GM19099 (cell line): ENCODE measurements around the gene RPS6KA2.

Source experiments
- POLR2A ChIP-seq: IDR thresholded peaks from 3 replicates; pipeline ENCODE4 v1.6.1; 2011; ENCODE audit warnings: low read depth; ENCODE audit not compliant: insufficient read length; ENCODE audit errors: extremely low read depth

Gene RPS6KA2

DNA sequence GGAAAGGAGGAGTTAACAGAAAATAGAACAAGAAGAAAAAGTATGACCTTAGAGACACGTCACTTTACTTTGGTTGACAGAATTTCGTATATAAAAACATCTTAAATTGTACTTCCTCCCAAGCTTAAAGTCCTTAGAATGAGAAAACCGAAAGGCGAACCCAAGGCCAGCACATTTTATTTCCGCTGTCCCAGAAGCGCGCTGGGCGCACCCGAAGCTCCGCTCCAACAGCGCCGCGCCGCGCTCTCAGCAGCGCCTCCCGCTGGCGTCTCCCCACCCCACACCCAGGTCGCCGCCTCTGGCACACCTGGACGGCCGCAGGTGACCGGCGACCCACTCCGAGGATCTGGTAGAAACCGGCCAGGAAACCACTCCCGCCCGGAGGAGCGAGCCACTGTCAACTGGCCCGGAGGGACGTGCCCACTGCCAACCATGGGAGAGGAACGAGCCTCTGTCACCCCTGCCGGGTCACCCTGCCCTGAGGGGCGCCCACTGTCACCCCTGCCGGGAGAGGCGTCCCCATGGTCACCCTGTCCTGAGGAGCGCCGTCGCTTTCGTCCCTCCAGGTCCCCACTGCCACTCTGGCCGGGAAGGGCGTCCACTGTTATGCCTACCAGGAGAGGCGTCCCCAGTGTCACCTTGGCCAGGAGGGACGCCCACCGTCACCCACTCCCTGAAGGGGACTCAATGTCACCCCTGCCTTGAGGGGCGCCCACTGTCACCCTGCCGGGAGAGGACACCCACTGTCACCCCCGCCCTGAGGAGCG lies 245.1 kb downstream of the RPS6KA2 start:
- peak; percentile 43 for TF ChIP-seq POLR2A

DNA sequence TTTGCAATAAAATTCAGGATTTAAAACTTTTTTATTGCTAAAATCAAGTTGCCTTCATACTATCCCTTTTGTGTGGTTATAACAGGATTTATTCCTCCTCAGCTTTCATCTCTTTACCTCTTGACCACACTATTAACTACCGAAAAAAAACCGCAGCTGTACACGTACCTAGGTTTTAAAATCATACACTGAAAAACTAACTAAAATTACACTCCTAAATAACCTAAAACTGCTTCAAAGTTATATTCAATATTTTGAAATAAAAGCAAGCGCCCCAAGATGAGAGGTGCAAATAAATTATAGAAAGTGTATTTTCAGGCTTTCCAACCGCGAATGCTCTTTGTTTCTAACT lies 245.7 kb downstream of the RPS6KA2 start:
- TF ChIP-seq POLR2A, result no peak

DNA sequence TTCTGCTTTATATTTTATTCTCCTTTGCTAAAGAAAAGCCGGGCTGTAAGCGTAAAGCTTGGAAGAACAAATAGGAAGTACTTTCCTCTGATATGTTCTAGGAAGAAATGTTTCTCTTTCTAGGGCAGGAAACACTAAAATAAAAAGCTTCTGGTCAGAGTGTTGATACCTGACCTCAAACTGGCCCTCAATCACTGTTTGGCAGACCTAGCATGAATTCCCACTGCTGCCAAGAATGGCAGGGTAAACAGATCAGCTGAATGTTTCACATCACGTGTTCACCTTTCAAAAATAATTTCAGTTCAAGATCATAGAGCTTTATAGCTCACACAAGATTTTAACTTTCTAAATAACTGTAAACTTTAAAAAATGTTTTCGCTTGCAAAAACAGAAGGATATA lies 247.3 kb downstream of the RPS6KA2 start:
- no peak for TF ChIP-seq POLR2A

DNA sequence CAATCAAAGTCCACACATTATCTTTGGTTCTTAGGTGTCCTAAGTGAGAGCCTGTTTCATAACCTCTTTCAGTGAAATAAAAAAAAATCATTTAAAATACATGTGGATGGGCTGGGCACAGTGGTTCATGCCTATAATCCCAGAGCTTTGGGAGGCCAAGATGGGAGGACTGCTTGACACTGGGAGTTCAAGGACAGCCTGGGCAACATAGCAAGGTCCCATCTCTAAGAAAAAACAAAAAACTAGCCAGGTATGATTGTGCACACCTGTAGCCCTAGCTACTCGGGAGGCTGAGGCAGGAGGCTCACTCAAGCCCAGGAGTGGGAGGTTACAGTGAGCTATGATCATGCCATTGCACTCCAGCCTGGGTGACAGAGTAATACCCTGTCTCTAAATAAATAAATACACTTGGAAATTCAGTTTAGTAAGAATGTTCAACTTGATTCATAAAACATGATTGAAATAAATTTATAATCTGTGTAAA lies 247.9 kb downstream of the RPS6KA2 start:
- no peak for TF ChIP-seq POLR2A

DNA sequence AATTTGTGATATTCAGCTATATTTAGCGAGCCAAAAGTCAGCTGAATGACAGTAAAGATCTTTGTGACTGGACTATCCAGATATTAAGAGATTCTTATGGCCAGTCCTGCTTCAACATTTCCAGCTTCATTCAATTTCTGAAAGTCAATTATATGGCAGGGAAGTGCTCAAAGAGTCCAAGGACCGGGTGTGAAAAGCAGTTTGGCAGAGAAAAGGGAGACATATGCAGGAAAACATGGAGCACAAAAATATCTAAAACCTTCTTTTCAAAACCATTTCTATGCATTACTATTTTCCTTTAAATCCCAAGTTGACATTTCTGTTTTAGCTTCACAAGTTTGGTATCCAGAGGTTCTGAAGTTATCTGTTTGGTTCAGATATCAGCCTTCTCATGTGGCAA lies 249.3 kb downstream of the RPS6KA2 start:
- TF ChIP-seq POLR2A, result no peak

DNA sequence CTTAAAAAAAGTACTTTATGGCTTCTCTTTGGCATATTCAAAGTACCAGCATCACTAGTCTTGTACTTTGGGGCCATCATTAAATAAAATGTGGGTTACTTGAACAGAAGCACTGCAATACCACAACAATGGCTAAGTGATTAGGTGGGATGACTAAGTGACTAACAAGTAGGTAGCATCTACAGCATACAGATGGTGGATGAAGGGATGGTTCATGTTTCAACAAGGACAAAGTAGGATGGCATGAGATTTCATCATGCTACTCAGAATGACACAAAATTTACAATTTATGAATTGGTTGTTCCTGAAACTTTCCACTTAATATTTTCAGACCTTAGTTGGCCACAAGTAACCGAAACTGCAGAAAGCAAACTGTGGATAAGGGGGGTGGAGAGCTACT lies 252.0 kb downstream of the RPS6KA2 start:
- TF ChIP-seq POLR2A, result no peak

DNA sequence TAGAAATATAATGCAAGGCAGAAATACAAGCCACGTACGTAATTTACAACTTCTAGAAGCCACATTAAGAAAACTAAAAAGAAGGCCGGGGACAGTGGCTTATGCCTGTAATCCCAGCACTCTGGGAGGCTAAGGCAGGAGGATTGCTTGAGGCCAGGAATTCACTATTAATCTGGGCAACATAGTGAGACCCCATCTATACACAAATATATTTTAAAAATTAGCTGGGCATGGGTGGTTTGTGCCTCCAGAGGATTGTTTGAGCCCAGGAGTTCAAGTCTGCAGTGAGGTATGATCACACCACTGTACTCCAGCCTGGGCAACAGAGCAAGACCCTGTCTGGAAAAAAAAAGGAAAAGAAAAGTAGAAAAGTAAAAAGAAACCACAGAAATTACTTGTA lies 256.6 kb downstream of the RPS6KA2 start:
- no peak for TF ChIP-seq POLR2A

DNA sequence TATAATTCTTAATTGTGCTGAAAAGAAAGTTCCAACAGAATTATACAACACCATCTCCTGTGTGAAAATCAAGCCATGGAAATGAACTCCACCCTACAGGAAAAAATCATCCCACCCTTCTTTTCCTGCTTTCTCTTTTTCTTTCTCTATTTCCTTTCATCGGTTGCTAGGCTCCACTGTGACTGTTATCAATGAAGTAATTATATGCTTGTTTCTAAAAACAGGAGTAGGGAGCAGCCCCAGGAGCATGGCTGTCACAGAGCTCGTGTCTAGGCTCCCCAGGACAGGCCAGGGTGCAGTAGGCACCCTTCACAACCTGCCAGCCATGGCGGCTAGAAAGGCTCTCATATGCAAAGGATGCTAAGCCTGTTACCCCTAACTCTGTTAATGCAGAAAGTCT lies 257.3 kb downstream of the RPS6KA2 start:
- TF ChIP-seq POLR2A, result no peak

DNA sequence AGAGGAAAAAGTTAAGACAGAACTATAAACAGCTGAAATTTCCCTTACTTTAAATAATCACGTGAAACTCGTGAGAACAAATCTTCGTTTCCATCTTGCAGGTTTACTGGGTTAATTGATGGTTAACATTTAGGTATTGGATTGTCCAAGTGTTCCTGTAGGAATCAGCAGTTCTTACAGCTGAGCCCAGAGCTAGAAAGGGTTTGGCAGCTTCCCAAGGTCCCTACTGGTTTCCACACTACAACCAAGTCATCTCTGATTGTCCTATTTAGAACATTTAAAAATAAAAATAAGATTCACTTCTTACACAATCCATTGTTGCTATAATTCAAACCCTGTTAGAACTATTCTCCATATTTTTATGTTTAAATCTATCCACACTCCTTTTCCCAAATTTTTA lies 260.1 kb downstream of the RPS6KA2 start:
- TF ChIP-seq POLR2A, result no peak

DNA sequence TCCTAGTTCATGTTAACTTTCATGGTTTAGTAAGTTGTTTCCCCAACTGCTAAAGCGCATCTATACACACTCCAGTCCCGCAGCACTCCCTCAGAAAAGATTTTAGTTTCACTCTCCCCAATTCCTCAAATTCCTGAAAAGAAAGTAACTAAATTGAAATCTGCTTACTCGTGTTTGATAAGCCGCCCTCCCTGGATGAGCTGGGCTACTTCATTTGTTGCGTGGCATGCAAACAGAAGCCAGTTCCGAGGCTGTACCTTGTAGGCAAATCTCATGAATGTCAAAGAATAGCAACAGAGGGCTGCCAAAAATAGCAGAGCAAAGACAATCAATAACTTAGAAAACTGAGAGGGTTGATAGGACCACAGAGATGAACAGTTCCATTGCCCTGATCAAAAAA lies 261.2 kb downstream of the RPS6KA2 start:
- no peak for TF ChIP-seq POLR2A

DNA sequence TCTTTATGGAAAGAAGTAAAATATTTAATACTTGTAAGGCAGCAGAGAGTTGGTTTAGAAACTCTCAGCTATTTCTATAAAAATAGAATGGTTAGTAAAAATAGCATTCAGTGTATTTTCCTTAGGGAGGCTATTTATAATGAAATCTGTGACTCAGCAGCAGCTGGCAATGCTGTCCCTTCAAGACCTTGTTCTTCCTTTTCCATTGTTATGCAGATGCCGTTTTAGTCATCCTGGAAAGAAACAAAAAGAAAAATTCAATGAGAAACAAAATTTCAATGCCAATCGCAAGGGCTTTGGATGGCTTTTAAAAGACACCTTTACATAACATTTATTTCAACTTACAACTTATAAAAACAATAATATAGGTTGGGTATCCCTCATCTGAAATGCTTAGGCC lies 261.8 kb downstream of the RPS6KA2 start:
- TF ChIP-seq POLR2A, result no peak

DNA sequence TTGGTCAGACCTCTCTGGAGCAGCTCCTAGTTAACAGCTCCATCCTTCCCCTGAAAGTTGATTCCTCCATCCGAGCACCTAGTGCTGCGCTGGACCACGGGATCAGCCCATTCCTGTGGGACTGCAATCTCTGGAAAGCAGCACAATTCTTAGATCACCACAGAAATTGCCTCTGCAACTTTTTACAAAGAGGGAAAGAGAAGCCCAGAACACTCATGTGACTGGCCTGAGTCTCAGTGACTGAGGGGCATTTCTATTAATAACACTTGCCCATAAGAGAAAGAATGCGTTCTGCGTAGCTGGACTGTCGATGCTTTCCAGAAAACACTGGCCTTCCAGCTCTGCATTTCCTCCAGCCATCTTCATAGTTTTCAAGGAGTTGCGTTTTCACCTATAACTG lies 262.6 kb downstream of the RPS6KA2 start:
- no peak for TF ChIP-seq POLR2A

DNA sequence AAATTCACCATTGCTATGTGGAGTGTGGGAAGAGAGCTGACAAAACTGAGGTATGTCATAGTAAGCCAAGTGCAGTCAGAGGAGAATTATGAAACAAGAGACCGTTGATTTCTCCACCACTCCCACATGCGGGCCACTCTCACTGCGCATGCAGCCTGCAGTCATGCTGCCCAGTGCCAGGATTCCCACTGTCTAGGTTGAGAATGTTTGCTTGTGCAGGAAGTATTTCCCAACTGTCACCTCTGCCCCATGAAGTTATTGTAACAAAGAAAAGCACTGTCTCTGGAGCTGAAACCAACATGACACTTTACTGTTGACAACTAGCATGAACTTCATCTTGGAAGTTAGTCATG lies 266.0 kb downstream of the RPS6KA2 start:
- no peak for TF ChIP-seq POLR2A

DNA sequence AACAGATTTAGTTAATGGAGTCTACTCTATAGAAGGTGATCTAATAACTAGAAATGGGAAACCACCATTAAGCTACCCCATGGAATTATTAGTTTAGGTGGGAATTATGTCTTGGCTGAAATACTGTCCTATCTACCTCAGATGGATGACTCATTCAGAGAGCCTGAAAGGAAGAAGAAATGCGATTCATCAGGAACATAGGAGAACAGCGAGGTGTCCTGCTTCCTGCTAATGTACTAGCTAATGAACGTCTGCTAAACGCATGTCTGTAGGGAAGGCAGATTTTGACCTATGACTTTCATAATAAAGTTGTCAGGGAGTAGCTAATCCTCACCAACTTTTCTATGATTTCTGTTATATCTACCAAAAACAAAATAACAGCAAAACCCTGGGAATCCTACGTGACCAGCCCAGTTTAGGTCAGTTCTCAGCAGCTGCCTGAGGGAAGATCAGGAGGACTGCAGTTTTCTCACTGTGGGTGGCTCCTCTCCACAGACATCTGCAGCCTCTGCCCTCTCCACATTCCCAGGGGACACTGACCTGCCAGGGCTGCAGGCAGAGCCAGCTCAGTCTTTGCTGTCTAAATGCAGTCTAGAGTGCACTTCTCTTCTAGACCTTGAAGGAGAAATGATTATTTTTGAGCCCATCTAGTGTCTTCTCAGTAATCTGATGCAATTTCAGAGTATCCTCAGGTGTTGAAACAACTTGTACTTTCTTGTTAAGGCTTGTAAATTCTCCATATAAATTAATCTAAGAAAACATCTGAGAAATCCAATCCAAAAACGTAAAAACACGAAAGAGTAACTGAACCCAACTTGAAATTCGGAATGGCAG lies 266.6 kb downstream of the RPS6KA2 start:
- no peak for TF ChIP-seq POLR2A
